ENCODE results near the gene HOXA13. TPM values are rescaled to one million over a fixed set of nuclear protein-coding genes. Genes with fewer than 3 reads are reported as not detected.
A peak's percentile ranks its signal among the peaks of the same experiment; 100 is the strongest.

The HOXA13 gene
- total and polyA plus RNA-seq, 2 donors (not counting 1 experiment from before 2014, with no cell fraction given): not detected

DNA sequence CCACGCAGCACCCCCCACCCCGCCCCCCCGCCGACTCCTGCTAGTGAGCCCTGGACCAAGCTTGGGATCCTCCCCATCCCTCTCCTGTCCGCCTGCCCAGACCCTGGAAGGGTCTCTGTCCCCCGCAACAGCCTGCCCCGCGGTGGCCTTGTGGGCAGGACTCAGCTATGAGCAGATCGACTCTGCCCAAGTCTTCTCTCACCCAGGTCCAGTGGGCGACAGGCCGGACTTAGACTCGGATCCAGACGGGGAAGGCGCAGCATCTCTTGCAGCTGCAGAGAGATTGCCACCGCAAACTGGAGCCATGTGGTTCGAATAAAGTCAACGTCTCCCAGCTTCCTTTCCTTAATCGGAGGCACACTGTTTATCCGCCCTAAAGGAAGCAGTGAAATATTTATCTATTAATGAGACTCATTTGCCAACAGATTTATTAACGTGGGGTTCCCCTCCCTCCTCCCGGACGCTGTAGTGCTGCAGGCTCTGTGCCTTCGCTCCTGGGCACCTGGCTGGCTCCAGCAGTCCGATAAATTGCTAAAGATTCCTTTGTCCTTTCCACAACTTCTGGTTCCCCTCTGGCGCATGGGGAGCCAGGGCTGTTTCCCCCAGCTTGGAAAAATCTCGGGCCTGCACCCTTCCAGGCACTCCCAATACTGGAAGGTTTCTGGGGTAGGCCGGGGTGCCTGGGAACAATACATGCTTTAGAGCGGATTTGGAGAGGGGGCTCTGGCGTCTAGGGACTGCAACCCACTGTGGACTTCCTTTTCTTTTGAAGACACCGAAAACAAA is 42.8 kb downstream of the HOXA13 start:
- H3K4me1 Mint-ChIP-seq: peaks cover 38% of the 10 kb centered on the region
- Histone ChIP-seq H3K27ac (ENCODE audit: low read length in 2 of 2) (no peak overlapping the region), H3K27me3 (replicated peaks in 1 of 4; ENCODE audit: control extremely low read depth in 1 of 4, control insufficient read depth in 3 of 4, insufficient read depth in 4 of 4, low read length in 3 of 4) (peaks cover 1 to 94% (median 79%) of the 10 kb centered on the region in 4 experiments), H2AFZ (ENCODE audit: insufficient read depth, low read depth, low read length, poor library complexity, severe bottlenecking) (no peak overlapping the region), H4K20me1 (ENCODE audit: control insufficient read depth, insufficient read depth, low read length, poor library complexity, severe bottlenecking) (peaks cover 10% of the 10 kb centered on the region), H3K79me2 (ENCODE audit: control insufficient read depth, insufficient read depth, low read length) (no peaks in the 10 kb centered on the region), H3K36me3 (replicated peaks in 1 of 2; ENCODE audit: control extremely low read depth in 1 of 2, control insufficient read depth in 1 of 2, extremely low read depth in 1 of 2, insufficient read depth in 2 of 2, low read length in 1 of 2) (no peaks in the 10 kb centered on the region), H3K4me1 (ENCODE audit: control insufficient read depth in 2 of 2, insufficient read depth in 2 of 2, low read length in 2 of 2) (peaks cover 62 to 74% of the 10 kb centered on the region in 2 donors), H3K9me3 (ENCODE audit: control extremely low read depth in 1 of 3, control insufficient read depth in 2 of 3, insufficient read depth in 1 of 3, low read length in 2 of 3) (peaks cover 0 to 81% (median 18%) of the 10 kb centered on the region in 3 donors), H3K9ac (ENCODE audit: low read length) (no peak overlapping the region), H3K4me2 (replicated peaks; ENCODE audit: low read depth, low read length, poor library complexity, severe bottlenecking) (no peak overlapping the region), H3K4me3 (ENCODE audit: control extremely low read depth in 1 of 5, extremely low read depth in 1 of 5, insufficient read depth in 1 of 5, low read depth in 2 of 5, low read length in 4 of 5) (no peak overlapping the region)
- H3K27me3 Mint-ChIP-seq: peaks cover 71% of the 10 kb centered on the region
- no peak for TF ChIP-seq EZH2 (IDR thresholded peaks at IDR 0.05; ENCODE audit: borderline replicate concordance, insufficient read depth, low read depth, low read length, poor library complexity, severe bottlenecking)
- TF ChIP-seq, protein P1, sequence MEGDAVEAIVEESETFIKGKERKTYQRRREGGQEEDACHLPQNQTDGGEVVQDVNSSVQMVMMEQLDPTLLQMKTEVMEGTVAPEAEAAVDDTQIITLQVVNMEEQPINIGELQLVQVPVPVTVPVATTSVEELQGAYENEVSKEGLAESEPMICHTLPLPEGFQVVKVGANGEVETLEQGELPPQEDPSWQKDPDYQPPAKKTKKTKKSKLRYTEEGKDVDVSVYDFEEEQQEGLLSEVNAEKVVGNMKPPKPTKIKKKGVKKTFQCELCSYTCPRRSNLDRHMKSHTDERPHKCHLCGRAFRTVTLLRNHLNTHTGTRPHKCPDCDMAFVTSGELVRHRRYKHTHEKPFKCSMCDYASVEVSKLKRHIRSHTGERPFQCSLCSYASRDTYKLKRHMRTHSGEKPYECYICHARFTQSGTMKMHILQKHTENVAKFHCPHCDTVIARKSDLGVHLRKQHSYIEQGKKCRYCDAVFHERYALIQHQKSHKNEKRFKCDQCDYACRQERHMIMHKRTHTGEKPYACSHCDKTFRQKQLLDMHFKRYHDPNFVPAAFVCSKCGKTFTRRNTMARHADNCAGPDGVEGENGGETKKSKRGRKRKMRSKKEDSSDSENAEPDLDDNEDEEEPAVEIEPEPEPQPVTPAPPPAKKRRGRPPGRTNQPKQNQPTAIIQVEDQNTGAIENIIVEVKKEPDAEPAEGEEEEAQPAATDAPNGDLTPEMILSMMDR (IDR thresholded peaks at IDR 0.05): no peak
- ChIA-PET CTCF (interaction anchor here (0.7 to 2.0 kb wide), 6 partner anchors 11 to 1303 kb away, joined by 3 to 7 read pairs (median 4); no protein-coding TSS in a partner anchor), POLR2A (interaction anchor here (0.6 to 1.5 kb wide), 2 partner anchors 35 to 1301 kb away, joined by 3 to 4 read pairs; no protein-coding TSS in a partner anchor)
- intact Hi-C loops (cut with micrococcal nuclease): loop anchor here (2.0 kb wide), 2 partner anchors 84 to 1300 kb away; no protein-coding TSS in a partner anchor
- ATAC-seq (ENCODE audit: low read depth) (no peak), DNase-seq (peak; percentile 45)
- peak overlapping the region; percentile 87 for H3K27ac Mint-ChIP-seq
- no peaks in the 10 kb centered on the region for H3K9me3 Mint-ChIP-seq (ENCODE audit: insufficient read depth)
- H3K4me3 Mint-ChIP-seq: peak overlapping the region; percentile 23
- 9% methylated on average over 19 of the region's 30 CpGs for WGBS (ENCODE audit: insufficient coverage)
